COLO668 (cell line): Measurements from ENCODE around the gene STXBP4.

ENCODE experiments used
- DNase-seq: peaks from one replicate; lab custom pipeline; 2025; ENCODE audit not compliant: unreplicated experiment; lab: John Stamatoyannopoulos, UW

The STXBP4 gene

GRCh38 chr17:54968262-54968987 is at the start of gene STXBP4, which contains the start of gene COX11:
Gene STXBP4 (plus strand): TSS chr17:54968765. CDS start chr17:54986220, 17,455 bp downstream.
Gene COX11 (minus strand): TSS chr17:54968654. CDS start chr17:54968646, 8 bp downstream.
- peak; percentile 93 for DNase-seq

- no peak for DNase-seq
Observed at GRCh38 chr17:54919425-54919824, 49.1 kb upstream of the STXBP4 start.

- no peak for DNase-seq
Observed at GRCh38 chr17:54920819-54921218, 47.7 kb upstream of the STXBP4 start.

- no peak for DNase-seq
Observed at GRCh38 chr17:54924405-54924804, 44.2 kb upstream of the STXBP4 start.

- DNase-seq, result no peak
Observed at GRCh38 chr17:54927525-54927924, 41.0 kb upstream of the STXBP4 start.

GRCh38 chr17:54932711-54933110 is 35.9 kb upstream of the STXBP4 start:
- no peak for DNase-seq

GRCh38 chr17:54933921-54934320 is 34.6 kb upstream of the STXBP4 start:
- DNase-seq, result no peak

- no peak for DNase-seq
Observed at GRCh38 chr17:54935471-54935870, 33.1 kb upstream of the STXBP4 start.

GRCh38 chr17:54937018-54937417 is 31.5 kb upstream of the STXBP4 start:
- DNase-seq, result no peak

GRCh38 chr17:54937426-54937825 is 31.1 kb upstream of the STXBP4 start:
- no peak for DNase-seq

GRCh38 chr17:54941285-54941684 is 27.3 kb upstream of the STXBP4 start:
- DNase-seq, result no peak

- no peak for DNase-seq
Observed at GRCh38 chr17:54944796-54945195, 23.8 kb upstream of the STXBP4 start.

GRCh38 chr17:54945231-54945630 is 23.3 kb upstream of the STXBP4 start:
- no peak for DNase-seq

- DNase-seq, result no peak
Observed at GRCh38 chr17:54945671-54946070, 22.9 kb upstream of the STXBP4 start.

GRCh38 chr17:54947396-54947795 is 21.2 kb upstream of the STXBP4 start:
- DNase-seq, result no peak

- no peak for DNase-seq
Observed at GRCh38 chr17:54948380-54948779, 20.2 kb upstream of the STXBP4 start.

GRCh38 chr17:54950116-54950515 is 18.4 kb upstream of the STXBP4 start:
- DNase-seq, result no peak

GRCh38 chr17:54951286-54951685 is 17.3 kb upstream of the STXBP4 start:
- no peak for DNase-seq

- DNase-seq, result no peak
Observed at GRCh38 chr17:54956791-54957190, 11.8 kb upstream of the STXBP4 start.

- peak; percentile 16 for DNase-seq
Observed at GRCh38 chr17:54967621-54968261, 824 bp upstream of the STXBP4 start.

GRCh38 chr17:54968988-54969332 is 395 bp downstream of the STXBP4 start:
- DNase-seq, result no peak

GRCh38 chr17:54969658-54970572 is 1.4 kb downstream of the STXBP4 start:
- DNase-seq, result no peak
